Activated T-cell treated with anti-CD3 and anti-CD28 coated beads, Interleukin-2, amount 50 U/mL, for 1 hour (primary cell): ENCODE data around the gene NAP1L2.
A peak's percentile ranks its signal among the peaks of the same experiment; 100 is the strongest.
"Not testable (repeated sequence)": the region's sequence is repeated elsewhere in the genome, so short reads cannot be mapped to it uniquely, and the experiment has no call there.

Source experiments
- DNase-seq: peaks from one replicate; pipeline ENCODE4 v3.0.0-alpha.2; 2020

The NAP1L2 gene

DNA sequence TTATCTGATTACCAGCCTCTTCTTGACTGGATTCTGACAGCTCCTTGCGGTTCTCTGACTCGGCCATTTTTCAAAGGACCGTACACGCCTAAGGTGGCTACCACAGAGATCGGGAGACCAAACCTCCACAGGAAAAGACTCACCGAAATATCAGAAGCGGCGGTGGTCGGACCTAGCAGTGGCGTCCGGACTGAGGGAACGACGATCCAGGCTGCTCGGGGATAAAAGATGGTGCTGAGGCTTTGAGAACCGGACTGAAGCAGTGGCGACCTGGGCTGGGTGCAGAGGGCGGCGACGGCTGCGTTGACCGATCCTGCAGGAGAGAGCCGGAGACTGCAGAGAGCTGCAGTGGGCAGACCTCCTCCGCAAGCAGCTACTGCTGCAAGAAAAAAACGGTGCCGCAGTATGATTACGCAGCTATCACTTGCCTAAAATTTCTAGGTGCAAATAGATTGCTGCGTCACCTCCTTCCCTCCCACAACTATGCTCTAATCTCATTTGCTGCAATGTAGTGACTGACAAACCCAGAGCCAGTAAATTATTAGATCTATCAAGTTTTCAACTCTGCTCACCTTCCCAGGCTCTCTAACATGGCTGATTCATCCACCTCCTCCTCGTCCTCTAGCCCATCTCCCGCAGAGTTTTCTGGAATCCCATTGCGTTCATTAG is at the start of gene NAP1L2:
NAP1L2 (minus strand) TSS at position 426 of the 669 bp plus-strand sequence; CDS start at position 67, 359 bp downstream.
- peak; percentile 41 for DNase-seq

- no peak for DNase-seq
Measured at GRCh38 chrX:73262991-73263390, 48.3 kb upstream of the NAP1L2 start.

DNA sequence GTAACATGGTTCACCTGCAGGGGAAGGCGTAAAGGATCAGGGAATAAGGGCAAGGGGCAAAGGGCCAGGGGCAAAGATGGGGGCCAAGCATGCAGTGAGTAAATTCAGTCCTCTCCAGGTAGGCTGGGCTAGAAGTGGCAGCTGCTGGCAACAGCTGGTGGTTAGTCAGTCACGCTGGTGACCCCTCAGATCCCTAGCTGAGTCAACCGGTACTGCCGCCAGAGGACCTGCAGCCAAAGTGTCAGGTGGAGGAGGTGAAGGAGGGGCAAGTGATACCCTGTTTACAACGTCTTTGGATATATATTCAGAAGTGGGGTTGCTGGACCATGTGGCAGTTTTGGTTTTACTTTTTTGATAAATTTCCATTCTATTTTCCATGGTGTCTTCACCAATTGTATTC is 24.6 kb upstream of the NAP1L2 start:
- no peak for DNase-seq

DNA sequence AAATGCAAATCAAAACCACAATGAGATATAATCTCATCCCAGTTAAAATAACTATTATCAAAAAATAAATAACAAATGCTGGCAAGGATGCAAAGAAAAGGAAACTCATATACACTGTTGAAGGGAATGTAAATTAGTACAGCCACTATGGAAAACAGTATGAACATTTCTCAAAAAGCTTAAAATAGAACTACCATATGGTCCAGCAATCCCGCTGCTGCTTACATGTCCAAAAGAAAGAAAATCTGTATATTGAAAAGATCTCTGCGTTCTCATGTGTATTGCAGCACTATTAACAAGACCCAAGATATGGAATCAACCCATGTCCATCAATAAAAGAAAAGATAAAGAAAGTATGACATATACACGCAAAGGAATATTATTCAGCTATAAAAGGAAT is 3.0 kb upstream of the NAP1L2 start:
- no peak for DNase-seq

DNA sequence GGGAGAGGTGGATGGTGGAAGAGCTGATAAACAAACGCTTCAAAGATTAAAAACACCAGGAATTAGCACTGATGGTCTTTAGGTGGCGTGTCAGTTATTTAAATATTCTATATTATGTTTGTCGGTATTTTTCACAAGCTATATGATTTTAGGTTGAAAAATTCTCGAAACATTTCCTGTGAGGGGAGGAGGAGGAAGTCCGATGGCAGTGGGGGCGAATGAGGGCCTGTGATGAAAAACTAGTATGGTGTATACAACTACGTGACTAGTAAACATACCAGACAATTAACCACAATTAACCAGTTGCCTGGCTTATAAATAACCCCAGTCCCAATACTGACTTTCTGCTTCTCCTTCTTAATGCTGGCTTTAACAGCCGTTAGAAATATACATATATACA is 595 bp upstream of the NAP1L2 start:
- no peak for DNase-seq

DNA sequence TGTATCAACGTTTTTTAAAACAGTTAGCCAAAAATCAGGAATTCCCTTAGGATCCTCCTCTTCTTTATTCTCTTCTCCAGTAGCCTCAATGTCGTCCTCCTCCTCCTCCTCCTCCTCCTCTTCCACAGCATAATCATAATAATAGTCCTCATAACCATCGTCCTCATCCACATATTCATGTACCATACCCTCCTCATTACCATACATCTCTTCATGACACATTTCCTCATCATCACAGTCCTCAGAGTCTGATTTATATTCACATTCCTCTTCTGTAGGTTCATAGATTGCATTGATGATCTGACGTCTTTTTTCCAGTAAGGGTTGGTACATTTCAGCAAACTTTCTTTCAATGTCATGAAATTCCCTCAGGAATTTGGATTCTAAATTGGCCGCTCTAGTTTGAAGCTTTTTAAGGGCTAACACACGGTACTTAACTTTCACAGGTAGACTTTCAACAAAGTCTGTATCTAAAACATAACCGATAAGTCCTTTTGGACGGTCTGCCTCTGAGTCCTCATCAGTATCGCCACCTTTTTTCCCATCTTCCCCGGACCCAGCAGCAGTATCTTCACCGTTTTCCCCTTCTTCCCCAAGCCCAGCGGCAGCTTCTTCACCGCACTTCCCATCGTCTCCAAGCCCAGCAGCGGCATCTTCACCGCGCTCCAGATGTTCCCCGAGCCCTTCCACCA is 771 bp downstream of the NAP1L2 start:
- no peak for DNase-seq

- no peak for DNase-seq
Measured at GRCh38 chrX:73206366-73206765, 8.3 kb downstream of the NAP1L2 start.

DNA sequence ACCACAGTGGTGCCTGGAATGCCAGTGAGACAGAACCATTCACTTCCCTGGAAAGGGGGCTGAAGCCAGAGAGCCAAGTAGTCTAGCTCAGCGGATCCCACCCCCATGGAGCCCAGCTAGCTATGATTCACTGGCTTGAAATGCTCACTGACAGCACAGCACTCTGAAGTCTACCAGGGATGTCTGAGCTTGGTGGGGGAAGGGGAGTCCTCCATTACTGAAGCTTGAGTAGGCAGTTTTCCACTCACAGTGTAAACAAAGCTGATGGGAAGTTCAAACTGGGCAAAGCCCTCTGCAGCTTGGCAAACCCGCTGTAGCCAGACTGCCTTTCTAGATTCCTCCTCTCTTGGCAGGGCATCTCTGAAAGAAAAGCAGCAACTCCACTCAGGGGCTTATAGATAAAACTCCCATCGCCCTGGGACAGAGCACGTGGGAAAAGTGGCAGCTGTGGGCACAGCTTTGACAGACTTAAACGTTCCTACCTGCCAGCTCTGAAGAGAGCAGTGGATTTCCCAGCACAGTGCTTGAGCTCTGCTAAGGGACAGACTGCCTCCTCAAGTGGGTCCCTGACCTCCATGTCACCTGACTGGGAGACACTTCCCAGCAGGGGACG is 32.0 kb downstream of the NAP1L2 start:
- no peak for DNase-seq

DNA sequence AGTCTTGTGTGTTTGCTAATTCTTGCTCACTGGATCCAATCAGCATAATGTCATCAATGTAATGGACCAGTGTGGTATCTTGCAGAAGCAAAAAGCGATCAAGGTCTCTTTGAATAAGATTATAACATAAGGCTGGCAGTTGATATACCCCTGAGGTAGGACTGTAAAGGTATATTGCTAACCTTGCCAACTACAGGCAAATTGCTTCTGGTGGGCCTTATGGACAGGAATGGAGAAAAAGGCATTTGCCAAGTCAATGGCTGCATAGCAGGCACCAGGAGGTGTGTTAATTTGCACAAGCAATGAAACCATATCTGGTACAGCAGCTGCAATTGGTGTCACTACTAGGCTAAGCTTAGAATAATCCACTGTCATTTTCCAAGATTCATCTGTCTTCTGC is 45.7 kb downstream of the NAP1L2 start:
- DNase-seq = not testable (repeated sequence)
